Measurements from ENCODE around the gene SRSF9. TPM values are rescaled to one million over a fixed set of nuclear protein-coding genes. Genes with fewer than 3 reads are reported as not detected.
"Not testable (repeated sequence)": the region's sequence is repeated elsewhere in the genome, so short reads cannot be mapped to it uniquely, and the experiment has no call there.

SRSF9 gene
- total and polyA plus RNA-seq, 3 donors from 2014 or later, result 199 to 238 (median 202) TPM

- no peak overlapping the region for H3K4me3 ChIP-seq
- no peaks in the 10 kb centered on the region for H3K36me3 ChIP-seq (ENCODE audit: low read depth, missing control alignments)
- 81 to 85% methylated on average over 7 of the region's 7 CpGs for WGBS, 2 donors
- no peaks in the 10 kb centered on the region for H3K9me3 ChIP-seq
- no peak overlapping the region for H3K27ac ChIP-seq
- DNase-seq, result no peak
- H3K4me1 ChIP-seq, result no peaks in the 10 kb centered on the region
- TF ChIP-seq CTCF (IDR thresholded peaks at IDR 0.05), result no peak
- TF ChIP-seq POLR2A (IDR thresholded peaks at IDR 0.05), result no peak
- intact Hi-C loops (cut with DNase I; ENCODE audit: low total_unique reads), result no loop called here
- H3K27me3 ChIP-seq, result no peaks in the 10 kb centered on the region
Measured at GRCh38 chr12:120455302-120455701, 14.2 kb downstream of the SRSF9 start.

DNA sequence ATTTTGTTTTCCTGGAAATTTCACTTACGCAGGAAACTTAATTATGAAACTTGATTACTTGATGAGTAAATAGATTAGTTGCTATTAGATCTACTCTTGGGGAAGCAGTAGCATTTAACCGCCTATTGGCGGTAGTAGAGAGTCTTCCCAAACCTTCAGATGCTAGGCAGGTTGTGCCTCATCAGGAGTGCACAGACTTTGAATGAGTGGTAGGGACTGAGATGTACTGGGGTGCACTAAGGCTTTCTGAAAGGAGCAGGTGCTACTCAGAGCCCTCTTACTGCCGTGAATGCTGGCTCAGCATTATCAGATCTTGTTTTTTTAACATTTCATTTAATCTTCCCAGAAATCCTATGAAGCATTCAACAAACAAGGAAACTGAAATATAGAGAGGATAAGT is 15.6 kb downstream of the SRSF9 start:
- DNase-seq, result no peak

GRCh38 chr12:120453060-120453750 is 16.3 kb downstream of the SRSF9 start:
- WGBS, 2 donors, result 86 to 94% methylated on average over 3 of the region's 3 CpGs
- Histone ChIP-seq H3K36me3 (ENCODE audit: low read depth, missing control alignments) (no peaks in the 10 kb centered on the region), H3K4me3 (no peak overlapping the region), H3K27me3 (no peaks in the 10 kb centered on the region), H3K27ac (no peak overlapping the region), H3K4me1 (no peaks in the 10 kb centered on the region), H3K9me3 (no peaks in the 10 kb centered on the region)
- TF ChIP-seq CTCF (IDR thresholded peaks at IDR 0.05) (no peak), POLR2A (IDR thresholded peaks at IDR 0.05) (no peak)
- DNase-seq, result no peak
- intact Hi-C loops (cut with DNase I; ENCODE audit: low total_unique reads), result no loop called here

More for the DNA sequence above, 15.6 kb downstream of the SRSF9 start:
- TF ChIP-seq POLR2A (IDR thresholded peaks at IDR 0.05), result no peak
- TF ChIP-seq CTCF (IDR thresholded peaks at IDR 0.05), result peak in 2 of 3 experiments; percentile 14 to 66
- no peak overlapping the region for H3K27ac ChIP-seq
- intact Hi-C loops (cut with DNase I; ENCODE audit: low total_unique reads), result no loop called here
- H3K4me3 ChIP-seq, result no peak overlapping the region
- H3K4me1 ChIP-seq, result no peaks in the 10 kb centered on the region
- no peaks in the 10 kb centered on the region for H3K27me3 ChIP-seq
- H3K36me3 ChIP-seq (ENCODE audit: low read depth, missing control alignments), result no peaks in the 10 kb centered on the region
- 59 to 73% methylated on average over 4 of the region's 4 CpGs for WGBS, 2 donors
- no peaks in the 10 kb centered on the region for H3K9me3 ChIP-seq

GRCh38 chr12:120452524-120452923 is 17.0 kb downstream of the SRSF9 start:
- intact Hi-C loops (cut with DNase I; ENCODE audit: low total_unique reads), result not testable (repeated sequence)
- 79 to 82% methylated on average over 5 of the region's 5 CpGs for WGBS, 2 donors

GRCh38 chr12:120447992-120448391 is 21.6 kb downstream of the SRSF9 start:
- no peak for DNase-seq
- Histone ChIP-seq H3K36me3 (ENCODE audit: low read depth, missing control alignments) (no peaks in the 10 kb centered on the region), H3K4me1 (peaks cover 18% of the 10 kb centered on the region), H3K27me3 (no peaks in the 10 kb centered on the region), H3K27ac (no peak overlapping the region), H3K9me3 (no peaks in the 10 kb centered on the region), H3K4me3 (no peak overlapping the region)
- TF ChIP-seq CTCF (IDR thresholded peaks at IDR 0.05), result no peak
- no peak for TF ChIP-seq POLR2A (IDR thresholded peaks at IDR 0.05)
- intact Hi-C loops (cut with DNase I; ENCODE audit: low total_unique reads), result no loop called here
- WGBS, 2 donors, result 92 to 93% methylated on average over 4 of the region's 4 CpGs

More at GRCh38 chr12:120452524-120452923, 17.0 kb downstream of the SRSF9 start:
- not testable (repeated sequence) for H3K36me3 ChIP-seq (ENCODE audit: low read depth, missing control alignments); H3K4me3 ChIP-seq; H3K27ac ChIP-seq; DNase-seq; H3K27me3 ChIP-seq; H3K4me1 ChIP-seq; H3K9me3 ChIP-seq

GRCh38 chr12:120446844-120447178 is 22.7 kb downstream of the SRSF9 start:
- intact Hi-C loops (cut with DNase I; ENCODE audit: low total_unique reads); H3K36me3 ChIP-seq (ENCODE audit: low read depth, missing control alignments): not testable (repeated sequence)
- 4 to 5% methylated on average over 17 of the region's 17 CpGs for WGBS, 2 donors

More at GRCh38 chr12:120446844-120447178, 22.7 kb downstream of the SRSF9 start:
- not testable (repeated sequence) for DNase-seq, H3K9me3 ChIP-seq, H3K27me3 ChIP-seq
- peak overlapping the region; percentile 71 to 75 for H3K27ac ChIP-seq
- H3K4me3 ChIP-seq, result peak overlapping the region; percentile 75 to 97
- H3K4me1 ChIP-seq, result peaks cover 18% of the 10 kb centered on the region
